ENCODE measurements around the gene PLS1.
"Not testable (repeated sequence)": the region's sequence is repeated elsewhere in the genome, so short reads cannot be mapped to it uniquely, and the experiment has no call there.

Gene PLS1

DNA sequence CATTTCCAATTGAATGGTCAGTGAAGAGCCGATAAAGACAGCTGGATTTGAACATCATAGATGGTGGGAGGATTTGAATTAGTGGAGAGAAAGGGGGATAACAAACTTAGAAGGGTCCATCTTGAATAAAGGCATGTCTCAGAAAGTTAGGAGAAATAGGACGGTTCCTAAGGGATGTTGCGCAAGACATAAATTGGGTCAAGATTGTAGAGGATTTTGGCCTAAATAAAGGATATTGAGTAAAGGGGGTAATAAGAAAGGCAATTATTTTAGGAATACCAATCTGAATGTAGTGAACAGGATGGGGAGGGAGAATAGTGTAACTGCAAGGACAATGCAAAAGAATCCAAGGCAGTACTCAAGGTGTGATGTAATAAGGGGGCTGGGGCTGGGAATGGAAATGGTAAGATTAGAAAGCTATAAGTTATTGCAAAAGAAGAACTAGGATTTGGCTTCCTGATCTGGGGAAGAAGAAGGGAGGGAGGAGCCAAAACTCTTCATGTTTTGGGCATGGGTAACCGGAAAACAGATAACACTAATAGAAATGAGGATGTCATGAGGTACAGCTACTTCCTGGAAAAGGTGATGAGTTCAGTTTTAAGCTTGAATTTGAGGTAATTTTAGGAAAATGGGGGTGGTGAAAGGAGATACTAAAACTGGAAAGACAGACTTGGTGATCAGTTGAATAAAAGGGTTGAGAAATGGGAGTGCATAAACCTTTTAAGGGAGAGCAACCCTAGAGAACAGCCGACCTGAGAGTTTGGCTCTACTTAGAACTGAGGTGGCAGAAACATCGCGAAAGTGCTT lies 110.3 kb downstream of the PLS1 start:
- DNase-seq, result no peak

DNA sequence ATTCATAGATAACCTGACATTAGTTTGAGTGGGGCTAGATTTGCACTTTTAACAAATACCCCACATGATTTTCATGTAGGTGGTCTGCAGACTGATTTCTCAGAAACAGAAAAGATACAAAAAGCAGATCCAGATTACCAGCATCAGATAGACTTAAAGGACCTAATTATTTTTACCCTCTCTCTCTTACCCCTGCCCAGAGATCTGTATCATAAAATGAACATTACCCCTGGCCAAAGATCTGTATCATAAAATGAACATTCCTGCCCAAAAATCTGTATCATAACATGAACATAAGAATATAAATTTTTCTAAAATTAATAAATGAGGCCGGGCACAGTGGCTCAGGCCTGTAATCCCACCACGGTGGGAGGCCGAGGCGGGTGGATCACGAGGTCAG lies 113.0 kb downstream of the PLS1 start:
- DNase-seq, result no peak

GRCh38 chr3:142714882-142715281 lies 118.7 kb downstream of the PLS1 start:
- DNase-seq, result not testable (repeated sequence)

GRCh38 chr3:142716102-142716501 lies 119.9 kb downstream of the PLS1 start:
- no peak for DNase-seq

DNA sequence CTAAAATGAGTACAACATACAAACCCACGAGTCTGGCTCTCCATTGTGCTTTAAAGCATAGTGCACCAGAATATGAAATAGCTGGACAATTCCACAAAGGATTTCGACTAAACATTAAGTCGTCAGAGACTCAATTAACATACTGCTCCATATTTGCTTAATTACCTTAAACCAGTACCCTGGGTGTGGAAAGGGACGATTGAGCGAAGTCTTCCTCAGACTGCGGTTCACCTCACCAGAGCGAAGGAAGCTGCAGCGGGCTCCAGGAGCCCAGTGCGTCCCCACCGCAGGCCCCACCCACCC lies 127.4 kb downstream of the PLS1 start:
- DNase-seq, result no peak

- peak; percentile 67 to 83 (median 83) for DNase-seq
These were observed 127.9 kb downstream of the PLS1 start, which contains the start of gene TRPC1 for GRCh38 chr3:142723968-142724681. TRPC1 (plus strand) TSS chr3:142724034; CDS start chr3:142724560, 526 bp downstream.

DNA sequence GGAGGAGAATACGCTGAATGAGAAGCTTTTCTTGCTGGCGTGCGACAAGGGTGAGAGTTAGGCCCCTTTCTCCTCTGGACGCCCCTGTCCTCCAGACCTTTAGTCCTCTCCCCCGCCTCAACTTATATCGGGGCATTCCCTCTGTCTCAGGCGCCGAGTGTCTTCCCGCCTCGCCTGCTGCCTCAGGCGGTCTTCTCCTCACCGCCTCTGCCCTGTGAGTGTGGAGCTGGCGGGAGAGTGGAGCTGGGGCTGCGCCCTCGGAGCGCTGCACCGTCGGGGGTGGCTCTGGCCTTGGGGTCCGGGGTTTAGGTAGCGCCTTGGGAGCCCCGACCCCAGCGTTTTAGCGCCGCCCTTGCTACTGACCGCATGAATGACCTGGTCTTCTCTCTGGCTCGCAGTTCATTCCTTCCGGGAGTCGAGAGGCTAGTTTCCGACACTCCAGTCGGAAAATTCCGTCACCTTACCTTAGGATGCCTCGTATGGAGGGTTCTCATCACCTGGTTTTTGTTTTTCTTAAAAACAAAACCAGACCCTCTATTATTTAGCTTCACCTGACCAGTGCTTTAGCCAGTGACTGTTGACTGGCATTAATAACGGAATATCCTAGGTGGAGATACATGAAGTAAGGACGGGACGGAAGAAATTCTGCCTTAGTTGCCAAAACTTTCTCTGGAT lies 128.6 kb downstream of the PLS1 start:
- DNase-seq, result peak in 2 of 4 experiments; percentile 6

DNA sequence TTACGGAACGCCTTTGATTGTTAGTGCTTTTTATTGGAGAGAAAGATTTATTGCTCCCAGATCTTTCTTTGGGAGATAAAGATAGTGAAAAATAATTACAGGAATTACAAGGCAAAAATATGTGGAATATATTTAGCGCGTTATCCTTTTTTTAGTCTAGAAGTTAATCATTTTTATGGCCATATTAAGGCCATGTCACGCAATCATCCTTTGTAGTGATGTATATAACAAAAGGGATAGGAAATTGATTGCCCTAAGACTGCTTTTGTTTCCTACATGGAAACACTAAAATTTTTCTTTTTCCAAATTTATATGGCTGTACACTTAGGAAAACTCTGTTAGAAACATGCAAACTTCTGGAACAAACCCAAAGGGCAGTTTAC lies 129.2 kb downstream of the PLS1 start:
- no peak for DNase-seq

GRCh38 chr3:142726017-142726416 lies 129.8 kb downstream of the PLS1 start:
- DNase-seq, result no peak

DNA sequence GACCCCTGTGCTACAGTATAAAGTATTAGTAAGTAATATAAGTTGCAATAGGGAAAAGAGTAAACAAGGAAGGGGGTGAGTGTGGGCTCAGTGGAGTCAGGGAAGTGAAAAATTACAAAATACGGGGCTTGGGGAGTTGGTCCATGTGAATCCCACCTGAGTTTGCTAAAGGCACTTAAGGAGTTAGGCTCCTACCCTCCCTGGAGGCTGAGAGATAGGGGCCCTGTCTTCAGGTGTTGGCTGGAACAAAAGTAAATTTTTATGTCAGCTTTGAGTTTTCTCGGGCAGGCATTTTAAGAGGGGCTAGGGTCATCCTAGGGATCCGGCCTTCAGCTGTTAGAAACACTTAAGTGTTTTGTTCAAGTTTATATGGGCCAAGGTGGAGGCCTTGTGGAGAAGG lies 135.9 kb downstream of the PLS1 start:
- no peak for DNase-seq

- DNase-seq, result no peak
These were observed 138.6 kb downstream of the PLS1 start for GRCh38 chr3:142734834-142735233.

DNA sequence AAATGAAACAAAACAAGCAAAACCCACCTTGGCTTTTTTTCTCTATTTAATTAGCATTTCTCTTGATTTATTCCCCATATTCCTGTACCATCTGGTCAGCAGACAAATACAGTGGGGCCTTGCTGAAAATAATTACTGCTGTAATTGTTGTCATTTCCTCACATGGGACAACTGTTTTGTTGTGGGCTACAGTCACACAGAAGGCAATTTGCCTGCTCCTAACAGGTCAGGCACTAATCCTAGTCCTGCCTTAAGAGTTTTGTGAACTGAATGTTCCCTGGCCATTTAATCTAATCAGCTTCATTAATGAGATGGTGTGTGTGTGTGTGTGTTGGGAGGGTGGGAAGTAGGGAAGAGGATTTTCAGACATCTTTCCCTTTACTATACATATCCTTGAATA lies 139.3 kb downstream of the PLS1 start:
- no peak for DNase-seq

DNA sequence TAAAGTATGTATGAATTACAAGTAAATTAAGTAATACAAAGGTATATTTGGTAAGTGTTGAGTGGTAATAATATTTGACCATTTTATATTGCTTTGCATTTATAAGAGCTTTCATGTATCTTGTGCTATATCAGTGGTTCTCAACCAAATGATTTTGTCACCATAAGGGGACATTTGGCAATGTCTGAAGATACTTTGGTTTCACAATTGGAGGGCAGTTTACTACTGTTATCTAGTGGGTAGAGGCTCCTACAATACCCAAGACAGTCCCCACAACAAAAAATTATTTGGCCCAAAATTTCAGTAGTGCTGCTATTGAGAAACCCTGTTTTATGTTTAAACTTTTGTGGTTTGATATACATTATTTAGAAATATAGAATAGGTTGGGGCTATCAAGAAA lies 142.2 kb downstream of the PLS1 start:
- no peak for DNase-seq

GRCh38 chr3:142746646-142747045 lies 150.5 kb downstream of the PLS1 start:
- no peak for DNase-seq

- not testable (repeated sequence) for DNase-seq
These were observed 154.3 kb downstream of the PLS1 start for GRCh38 chr3:142750531-142750930.

DNA sequence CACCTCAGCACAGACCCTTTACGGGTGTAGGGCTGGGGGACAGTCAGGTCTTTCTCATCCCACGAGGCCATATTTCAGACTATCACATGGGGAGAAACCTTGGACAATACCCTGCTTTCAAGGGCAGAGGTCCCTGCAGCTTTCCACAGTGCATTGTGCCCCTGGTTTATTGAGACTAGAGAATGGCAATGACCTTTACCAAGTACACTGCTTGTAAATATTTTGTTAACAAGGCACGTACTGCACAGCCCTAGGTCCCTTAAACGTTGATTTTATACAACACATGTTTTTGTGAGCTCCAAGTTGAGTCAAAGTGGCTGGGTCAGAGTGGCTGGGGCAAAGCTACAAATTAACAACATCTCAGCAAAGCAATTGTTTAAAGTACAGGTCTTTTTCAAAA lies 156.4 kb downstream of the PLS1 start:
- DNase-seq, result not testable (repeated sequence)

DNA sequence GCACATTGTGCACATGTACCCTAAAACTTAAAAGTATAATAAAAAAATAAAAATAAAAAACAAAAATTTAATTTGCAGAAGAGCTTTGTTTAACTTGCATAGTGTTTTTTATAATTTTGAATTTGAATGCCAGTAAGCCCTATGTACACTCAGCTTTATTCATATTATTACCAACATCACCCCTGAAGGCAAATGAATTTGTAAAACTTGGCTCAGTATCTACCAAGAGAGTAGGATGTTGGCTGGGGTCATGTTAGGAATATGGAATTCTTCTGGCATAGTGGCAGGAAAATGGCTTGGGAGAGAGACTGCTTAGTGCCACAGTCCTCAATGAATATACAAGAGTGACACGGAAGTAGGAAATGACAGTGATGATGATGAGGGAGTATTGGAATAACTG lies 158.3 kb downstream of the PLS1 start:
- DNase-seq, result no peak
